Measurements from ENCODE around the gene ANKS1B.
"Not testable (repeated sequence)": the region's sequence is repeated elsewhere in the genome, so short reads cannot be mapped to it uniquely, and the experiment has no call there.

The ANKS1B gene

GRCh38 chr12:99721715-99722275 is 262.9 kb downstream of the ANKS1B start:
- Histone ChIP-seq H3K27me3 (no peaks in the 10 kb centered on the region), H3K9me3 (no peaks in the 10 kb centered on the region), H3K4me3 (no peak overlapping the region), H3K27ac (no peak overlapping the region), H3K36me3 (peaks cover 0 to 5% (median 0%) of the 10 kb centered on the region in 3 donors), H3K4me1 (no peaks in the 10 kb centered on the region)
- DNase-seq = no peak
- TF ChIP-seq CTCF (IDR thresholded peaks at IDR 0.05) = no peak
- intact Hi-C loops (cut with DNase I; ENCODE audit: low total_unique reads) = no loop called here

- H3K36me3 ChIP-seq; DNase-seq; H3K9me3 ChIP-seq; H3K4me1 ChIP-seq; H3K4me3 ChIP-seq; intact Hi-C loops (cut with DNase I; ENCODE audit: low total_unique reads); H3K27me3 ChIP-seq; H3K27ac ChIP-seq: not testable (repeated sequence)
These were observed 264.7 kb downstream of the ANKS1B start for GRCh38 chr12:99720083-99720465.

GRCh38 chr12:99719411-99720082 is 265.2 kb downstream of the ANKS1B start:
- H3K36me3 ChIP-seq; H3K4me3 ChIP-seq; intact Hi-C loops (cut with DNase I; ENCODE audit: low total_unique reads); H3K27me3 ChIP-seq; DNase-seq; H3K27ac ChIP-seq; H3K4me1 ChIP-seq; H3K9me3 ChIP-seq: not testable (repeated sequence)

- intact Hi-C loops (cut with DNase I; ENCODE audit: low total_unique reads); DNase-seq; H3K4me3 ChIP-seq; H3K9me3 ChIP-seq; H3K4me1 ChIP-seq; H3K36me3 ChIP-seq; H3K27ac ChIP-seq; H3K27me3 ChIP-seq: not testable (repeated sequence)
These were observed 268.8 kb downstream of the ANKS1B start for GRCh38 chr12:99715841-99716510.

- H3K27ac ChIP-seq; H3K9me3 ChIP-seq; H3K36me3 ChIP-seq; DNase-seq; intact Hi-C loops (cut with DNase I; ENCODE audit: low total_unique reads); H3K4me3 ChIP-seq; H3K27me3 ChIP-seq; H3K4me1 ChIP-seq: not testable (repeated sequence)
These were observed 269.8 kb downstream of the ANKS1B start for GRCh38 chr12:99714921-99715320.

GRCh38 chr12:99713946-99714520 is 270.7 kb downstream of the ANKS1B start:
- no peak for TF ChIP-seq CTCF (IDR thresholded peaks at IDR 0.05)
- no peaks in the 10 kb centered on the region for H3K27me3 ChIP-seq
- H3K36me3 ChIP-seq = no peaks in the 10 kb centered on the region
- no peak overlapping the region for H3K4me3 ChIP-seq
- H3K9me3 ChIP-seq = peaks cover 0 to 6% (median 5%) of the 10 kb centered on the region in 3 donors
- no peak overlapping the region for H3K27ac ChIP-seq
- H3K4me1 ChIP-seq = peaks cover 0 to 4% (median 0%) of the 10 kb centered on the region in 4 donors
- intact Hi-C loops (cut with DNase I; ENCODE audit: low total_unique reads) = no loop called here
- DNase-seq = no peak

- no peak for DNase-seq
- intact Hi-C loops (cut with DNase I; ENCODE audit: low total_unique reads) = no loop called here
- TF ChIP-seq CTCF (IDR thresholded peaks at IDR 0.05) = no peak
- H3K27ac ChIP-seq = no peak overlapping the region
- H3K27me3 ChIP-seq = no peaks in the 10 kb centered on the region
- peaks cover 0 to 16% (median 0%) of the 10 kb centered on the region in 4 donors for H3K4me1 ChIP-seq
- no peak overlapping the region for H3K4me3 ChIP-seq
- peaks cover 0 to 6% (median 5%) of the 10 kb centered on the region in 3 donors for H3K9me3 ChIP-seq
- no peaks in the 10 kb centered on the region for H3K36me3 ChIP-seq
These were observed 272.5 kb downstream of the ANKS1B start for GRCh38 chr12:99712281-99712680.
